Panc1 (cell line): ENCODE measurements around the gene ANXA7. TPM values are rescaled to one million over a fixed set of nuclear protein-coding genes. Genes with fewer than 3 reads are reported as not detected.
"Not testable (repeated sequence)": the region's sequence is repeated elsewhere in the genome, so short reads cannot be mapped to it uniquely, and the experiment has no call there.

Source experiments
- ATAC-seq: fragments of 200-7000 bp; cut with Tn5 transposase; 2 replicates; pipeline ENCODE4 v1.9.1; 2020; ENCODE audit warnings: mild to moderate bottlenecking, moderate library complexity
- BruUV-seq: library from RNA; stranded (reverse); fragments of 400-500 nt; replicated peaks from 2 replicates; lab custom pipeline; 2021; lab: Mats Ljungman, UMichigan
- CTCF ChIA-PET: fragments of 300-600 bp; sonication (Branson Sonifier 250); formaldehyde crosslinking; loops from one replicate; lab custom pipeline; 2022; ENCODE audit warnings: antibody characterized with exemption; lab: Charles Lee
- POLR2A ChIA-PET: fragments of 300-600 bp; sonication (Branson Sonifier 250); formaldehyde crosslinking; loops from one replicate; lab custom pipeline; 2022; ENCODE audit warnings: antibody characterized with exemption; lab: Charles Lee
- DNase-seq: peaks from one replicate; pipeline ENCODE4 v3.0.0-alpha.2; 2010; ENCODE audit warnings: low read depth, low spot score
- H3K27ac ChIP-seq: 2 replicates; pipeline ENCODE4 v1.5.1; 2011; ENCODE audit warnings: mild to moderate bottlenecking, low read length, inconsistent platforms
- H3K27me3 ChIP-seq: fragments of 200-500 bp; sonication (Bioruptor generic); 2 replicates; pipeline ENCODE4 v1.6.0; 2014; ENCODE audit warnings: low read length, inconsistent platforms; ENCODE audit not compliant: control insufficient read depth, insufficient read depth
- H3K36me3 ChIP-seq: fragments of 200-500 bp; sonication (Bioruptor generic); 2 replicates; pipeline ENCODE4 v1.5.1; 2014; ENCODE audit warnings: inconsistent platforms, mild to moderate bottlenecking, low read length, moderate library complexity; ENCODE audit not compliant: control insufficient read depth, insufficient read depth
- H3K4me1 ChIP-seq: 2 replicates; pipeline ENCODE4 v1.5.1; 2011; ENCODE audit warnings: inconsistent platforms, mild to moderate bottlenecking, low read length, moderate library complexity; ENCODE audit not compliant: control insufficient read depth, insufficient read depth
- H3K4me3 ChIP-seq, 2 experiments: 2 replicates each; pipeline ENCODE4 v1.5.1; 2011 to 2012; ENCODE audit warnings: low read depth in 2 of 2, low read length in 2 of 2, mild to moderate bottlenecking in 2 of 2, inconsistent platforms in 1 of 2, moderate library complexity in 1 of 2
- H3K9me3 ChIP-seq: fragments of 200-500 bp; sonication (Bioruptor generic); 2 replicates; pipeline ENCODE4 v1.5.1; 2014; ENCODE audit warnings: low read depth, mild to moderate bottlenecking, inconsistent platforms, low read length, moderate library complexity; ENCODE audit not compliant: control insufficient read depth, insufficient read depth
- POLR2AphosphoS5 ChIP-seq: IDR thresholded peaks from 2 replicates; pipeline ENCODE4 v1.6.1; 2012; ENCODE audit warnings: mild to moderate bottlenecking, low read depth, low read length, moderate library complexity
- SIN3A ChIP-seq: IDR thresholded peaks from 2 replicates; pipeline ENCODE4 v1.6.1; 2012; ENCODE audit warnings: low read depth, mild to moderate bottlenecking, low read length, moderate library complexity, borderline replicate concordance; ENCODE audit not compliant: insufficient read depth
- TCF7L2 ChIP-seq: IDR thresholded peaks from 2 replicates; pipeline ENCODE4 v1.6.1; 2011; ENCODE audit warnings: mild to moderate bottlenecking, low read depth, low read length, inconsistent platforms
- in situ Hi-C: cut with HindIII; loops from 2 replicates; pipeline ENCODE4 v1.10.0; 2016; ENCODE audit warnings: low sequenced_read_pairs, low pct_unique_long_range_greater_than_20kb
- intact Hi-C: fragments of 100-400 bp; cut with micrococcal nuclease; formaldehyde crosslinking; loops from one replicate; pipeline ENCODE4 v1.10.0; 2022; ENCODE audit not compliant: unreplicated experiment
- total RNA-seq: library from RNA; stranded (reverse); gene quantifications from one replicate; pipeline ENCODE4 v1.2.1, GENCODE V29; 2021; ENCODE audit not compliant: unreplicated experiment
- TF ChIP-seq, protein P1 (sequence below), 2 experiments: IDR thresholded peaks; 2 replicates each; pipeline ENCODE4 v1.6.1; 2011 to 2012; ENCODE audit warnings: low read depth in 2 of 2, control low read depth in 1 of 2, low read length in 1 of 2, mild to moderate bottlenecking in 1 of 2, moderate library complexity in 1 of 2; ENCODE audit not compliant: insufficient read depth in 1 of 2
- TF ChIP-seq, protein P2 (sequence below): fragments of 450-650 bp; IDR thresholded peaks from 2 replicates; pipeline ENCODE4 v1.5.1; 2017; ENCODE audit warnings: mild to moderate bottlenecking

Gene ANXA7
- total RNA-seq, 1 experiment from 2014 or later, result 165 TPM

DNA sequence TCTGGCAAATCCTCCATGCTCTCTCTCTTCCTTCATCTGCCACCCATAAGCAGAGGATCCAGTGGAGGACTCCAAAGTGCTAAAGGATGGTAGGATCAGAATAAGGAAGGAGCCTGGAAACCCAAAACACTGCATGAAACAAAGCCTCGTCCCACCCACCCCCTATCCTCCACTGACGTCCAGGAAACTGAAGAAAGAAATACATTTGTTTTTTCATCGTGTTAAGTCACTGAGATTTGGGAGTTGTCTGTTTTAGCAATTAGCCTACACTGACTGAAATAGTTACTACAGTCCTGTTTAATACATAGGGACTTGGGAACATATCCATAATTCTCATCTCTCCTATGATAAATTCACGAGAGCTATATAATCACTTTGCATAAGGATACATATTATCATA lies 14.8 kb downstream of the ANXA7 start:
- H3K4me3 ChIP-seq, result no peak overlapping the region
- ChIA-PET CTCF (no interaction called here), POLR2A (no interaction called here)
- TF ChIP-seq SIN3A, result no peak
- TF ChIP-seq, protein P1, sequence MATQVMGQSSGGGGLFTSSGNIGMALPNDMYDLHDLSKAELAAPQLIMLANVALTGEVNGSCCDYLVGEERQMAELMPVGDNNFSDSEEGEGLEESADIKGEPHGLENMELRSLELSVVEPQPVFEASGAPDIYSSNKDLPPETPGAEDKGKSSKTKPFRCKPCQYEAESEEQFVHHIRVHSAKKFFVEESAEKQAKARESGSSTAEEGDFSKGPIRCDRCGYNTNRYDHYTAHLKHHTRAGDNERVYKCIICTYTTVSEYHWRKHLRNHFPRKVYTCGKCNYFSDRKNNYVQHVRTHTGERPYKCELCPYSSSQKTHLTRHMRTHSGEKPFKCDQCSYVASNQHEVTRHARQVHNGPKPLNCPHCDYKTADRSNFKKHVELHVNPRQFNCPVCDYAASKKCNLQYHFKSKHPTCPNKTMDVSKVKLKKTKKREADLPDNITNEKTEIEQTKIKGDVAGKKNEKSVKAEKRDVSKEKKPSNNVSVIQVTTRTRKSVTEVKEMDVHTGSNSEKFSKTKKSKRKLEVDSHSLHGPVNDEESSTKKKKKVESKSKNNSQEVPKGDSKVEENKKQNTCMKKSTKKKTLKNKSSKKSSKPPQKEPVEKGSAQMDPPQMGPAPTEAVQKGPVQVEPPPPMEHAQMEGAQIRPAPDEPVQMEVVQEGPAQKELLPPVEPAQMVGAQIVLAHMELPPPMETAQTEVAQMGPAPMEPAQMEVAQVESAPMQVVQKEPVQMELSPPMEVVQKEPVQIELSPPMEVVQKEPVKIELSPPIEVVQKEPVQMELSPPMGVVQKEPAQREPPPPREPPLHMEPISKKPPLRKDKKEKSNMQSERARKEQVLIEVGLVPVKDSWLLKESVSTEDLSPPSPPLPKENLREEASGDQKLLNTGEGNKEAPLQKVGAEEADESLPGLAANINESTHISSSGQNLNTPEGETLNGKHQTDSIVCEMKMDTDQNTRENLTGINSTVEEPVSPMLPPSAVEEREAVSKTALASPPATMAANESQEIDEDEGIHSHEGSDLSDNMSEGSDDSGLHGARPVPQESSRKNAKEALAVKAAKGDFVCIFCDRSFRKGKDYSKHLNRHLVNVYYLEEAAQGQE (IDR thresholded peaks at IDR 0.05; ENCODE audit: insufficient read depth in 1 of 2, low read depth in 2 of 2, low read length in 1 of 2), result no peak
- TF ChIP-seq POLR2AphosphoS5, result no peak
- TF ChIP-seq, protein P2, sequence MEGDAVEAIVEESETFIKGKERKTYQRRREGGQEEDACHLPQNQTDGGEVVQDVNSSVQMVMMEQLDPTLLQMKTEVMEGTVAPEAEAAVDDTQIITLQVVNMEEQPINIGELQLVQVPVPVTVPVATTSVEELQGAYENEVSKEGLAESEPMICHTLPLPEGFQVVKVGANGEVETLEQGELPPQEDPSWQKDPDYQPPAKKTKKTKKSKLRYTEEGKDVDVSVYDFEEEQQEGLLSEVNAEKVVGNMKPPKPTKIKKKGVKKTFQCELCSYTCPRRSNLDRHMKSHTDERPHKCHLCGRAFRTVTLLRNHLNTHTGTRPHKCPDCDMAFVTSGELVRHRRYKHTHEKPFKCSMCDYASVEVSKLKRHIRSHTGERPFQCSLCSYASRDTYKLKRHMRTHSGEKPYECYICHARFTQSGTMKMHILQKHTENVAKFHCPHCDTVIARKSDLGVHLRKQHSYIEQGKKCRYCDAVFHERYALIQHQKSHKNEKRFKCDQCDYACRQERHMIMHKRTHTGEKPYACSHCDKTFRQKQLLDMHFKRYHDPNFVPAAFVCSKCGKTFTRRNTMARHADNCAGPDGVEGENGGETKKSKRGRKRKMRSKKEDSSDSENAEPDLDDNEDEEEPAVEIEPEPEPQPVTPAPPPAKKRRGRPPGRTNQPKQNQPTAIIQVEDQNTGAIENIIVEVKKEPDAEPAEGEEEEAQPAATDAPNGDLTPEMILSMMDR, result no peak
- no peak for TF ChIP-seq TCF7L2
- DNase-seq (no peak), ATAC-seq (no peak)
- H3K36me3 ChIP-seq, result peaks cover 23% of the 10 kb centered on the region
- in situ Hi-C loops (no loop called here), intact Hi-C loops (no loop called here)
- no TSS peak for BruUV-seq
- H3K27me3 ChIP-seq, result no peaks in the 10 kb centered on the region
- H3K27ac ChIP-seq, result no peak overlapping the region
- H3K9me3 ChIP-seq, result no peaks in the 10 kb centered on the region
- H3K4me1 ChIP-seq, result no peaks in the 10 kb centered on the region

DNA sequence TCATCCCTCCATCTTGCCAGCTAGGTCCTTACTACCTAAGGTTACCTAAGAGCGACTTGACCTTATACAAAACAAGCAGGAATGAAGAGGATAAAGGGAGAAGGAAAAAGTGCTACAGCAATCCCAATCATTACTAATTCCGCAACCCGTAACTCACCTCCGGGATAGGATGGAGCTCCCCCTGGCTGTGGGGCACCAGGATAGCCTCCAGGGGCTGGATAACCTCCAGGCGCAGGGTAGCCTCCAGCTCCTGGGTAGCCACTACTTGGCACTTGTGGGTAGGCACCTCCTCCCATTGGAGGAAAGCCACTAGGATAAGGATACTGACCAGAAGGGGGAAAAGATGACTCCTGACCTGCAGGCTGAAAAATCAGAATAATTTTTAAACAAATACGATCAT lies 15.8 kb downstream of the ANXA7 start:
- TF ChIP-seq POLR2AphosphoS5 (no peak), SIN3A (no peak), TCF7L2 (no peak)
- TF ChIP-seq, protein P2, result no peak; the same call in 1 of the 2 replicates
- TF ChIP-seq, protein P1 (IDR thresholded peaks at IDR 0.05; ENCODE audit: insufficient read depth in 1 of 2, low read depth in 2 of 2, low read length in 1 of 2), result no peak
- H3K36me3 ChIP-seq, result peaks cover 23% of the 10 kb centered on the region
- no peak overlapping the region for H3K4me3 ChIP-seq
- DNase-seq (no peak), ATAC-seq (peak; percentile 68; the same call in 1 of the 2 replicates)
- ChIA-PET POLR2A (no interaction called here), CTCF (interaction anchor here (0.6 kb wide), 1 partner anchor 14 kb away, joined by 8 read pairs; no protein-coding TSS in a partner anchor)
- H3K27me3 ChIP-seq, result no peaks in the 10 kb centered on the region
- BruUV-seq, result no TSS peak
- H3K27ac ChIP-seq, result no peak overlapping the region
- intact Hi-C loops (no loop called here), in situ Hi-C loops (no loop called here)
- no peaks in the 10 kb centered on the region for H3K9me3 ChIP-seq
- H3K4me1 ChIP-seq, result no peaks in the 10 kb centered on the region

DNA sequence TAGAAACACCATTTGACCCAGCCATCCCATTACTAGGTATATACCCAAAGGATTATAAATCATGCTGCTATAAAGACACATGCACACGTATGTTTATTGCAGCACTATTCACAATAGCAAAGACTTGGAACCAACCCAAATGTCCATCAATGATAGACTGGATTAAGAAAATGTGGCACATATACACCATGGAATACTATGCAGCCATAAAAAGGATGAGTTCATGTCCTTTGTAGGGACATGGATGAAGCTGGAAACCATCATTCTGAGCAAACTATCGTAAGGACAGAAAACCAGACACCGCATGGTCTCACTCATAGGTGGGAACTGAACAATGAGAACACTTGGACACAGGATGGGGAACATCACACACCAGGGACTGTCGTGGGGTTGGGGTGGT lies 19.5 kb downstream of the ANXA7 start:
- H3K9me3 ChIP-seq, H3K27ac ChIP-seq, H3K4me1 ChIP-seq, intact Hi-C loops, ATAC-seq, BruUV-seq, DNase-seq, in situ Hi-C loops, POLR2A ChIA-PET, H3K27me3 ChIP-seq, CTCF ChIA-PET, H3K4me3 ChIP-seq: not testable (repeated sequence)
- peaks cover 23% of the 10 kb centered on the region for H3K36me3 ChIP-seq
